Measurements from ENCODE around the gene PHF23.

GRCh38 chr17:7260651-7261378 lies 21.6 kb upstream of the PHF23 start:
- TF ChIP-seq CTCF (IDR thresholded peaks at IDR 0.05) (no peak), EP300 (IDR thresholded peaks at IDR 0.05) (no peak)

Data from ovary (tissue), 3 donors.